GM23338 (cell line): ENCODE measurements around the gene MYO16. TPM values are rescaled to one million over a fixed set of nuclear protein-coding genes. Genes with fewer than 3 reads are reported as not detected.

Experiments used
- ATAC-seq: fragments of 200-7000 bp; cut with Tn5 transposase; 3 replicates; pipeline ENCODE4 v1.9.1; 2020
- DNase-seq: peaks from one replicate; pipeline ENCODE4 v3.0.0-alpha.2; 2015; ENCODE audit warnings: low spot score
- H2AFZ ChIP-seq: fragments of 200-600 bp; sonication (generic); 2 replicates; pipeline ENCODE4 v1.8.0; 2016; ENCODE audit warnings: antibody characterized with exemption, mild to moderate bottlenecking, moderate library complexity
- H3F3A ChIP-seq: fragments of 200-600 bp; sonication (generic); replicated peaks from 2 replicates; pipeline ENCODE4 v1.8.0; 2017; ENCODE audit warnings: antibody characterized with exemption, mixed run types, low read depth
- H3K27ac ChIP-seq: fragments of 200-600 bp; sonication (generic); 2 replicates; pipeline ENCODE4 v1.6.1; 2016; ENCODE audit warnings: low read depth
- H3K27me3 ChIP-seq: fragments of 200-600 bp; sonication (generic); 2 replicates; pipeline ENCODE4 v1.8.0; 2016; ENCODE audit warnings: mild to moderate bottlenecking, mixed run types, moderate library complexity; ENCODE audit not compliant: insufficient read depth
- H3K36me3 ChIP-seq: fragments of 200-600 bp; sonication (generic); 2 replicates; pipeline ENCODE4 v1.8.0; 2016; ENCODE audit warnings: mild to moderate bottlenecking; ENCODE audit not compliant: insufficient read depth
- H3K4me1 ChIP-seq: fragments of 200-600 bp; sonication (generic); 2 replicates; pipeline ENCODE4 v1.8.0; 2016; ENCODE audit warnings: mild to moderate bottlenecking, moderate library complexity; ENCODE audit not compliant: insufficient read depth
- H3K4me2 ChIP-seq: fragments of 200-600 bp; sonication (generic); 2 replicates; pipeline ENCODE4 v1.7.1; 2017; ENCODE audit warnings: mixed run types
- H3K4me3 ChIP-seq: fragments of 200-600 bp; sonication (generic); 2 replicates; pipeline ENCODE4 v1.6.1; 2016; ENCODE audit warnings: mixed run types
- H3K79me2 ChIP-seq: fragments of 200-600 bp; sonication (generic); replicated peaks from 2 replicates; pipeline ENCODE4 v1.8.0; 2017; ENCODE audit warnings: mild to moderate bottlenecking; ENCODE audit not compliant: insufficient read depth
- H3K9me2 ChIP-seq: fragments of 200-600 bp; sonication (generic); 2 replicates; pipeline ENCODE4 v1.8.0; 2017; ENCODE audit not compliant: insufficient read depth
- H4K20me1 ChIP-seq: fragments of 200-600 bp; sonication (generic); replicated peaks from 2 replicates; pipeline ENCODE4 v1.8.0; 2017; ENCODE audit warnings: mild to moderate bottlenecking; ENCODE audit not compliant: insufficient read depth
- H3K27ac Mint-ChIP-seq: 2 replicates; pipeline ENCODE4 v1.8.0; 2020; ENCODE audit warnings: inconsistent platforms, mild to moderate bottlenecking, moderate library complexity, mixed read lengths
- H3K27me3 Mint-ChIP-seq: 3 replicates; pipeline ENCODE4 v1.8.0; 2022; ENCODE audit warnings: low read depth, mild to moderate bottlenecking, moderate library complexity, mixed read lengths, inconsistent platforms; ENCODE audit not compliant: insufficient read depth, poor library complexity
- H3K36me3 Mint-ChIP-seq: 3 replicates; pipeline ENCODE4 v1.8.0; 2021; ENCODE audit warnings: low read depth, mild to moderate bottlenecking, inconsistent platforms, moderate library complexity, mixed read lengths
- H3K4me1 Mint-ChIP-seq: 3 replicates; pipeline ENCODE4 v1.8.0; 2020; ENCODE audit warnings: mild to moderate bottlenecking, inconsistent platforms, mixed read lengths
- H3K4me3 Mint-ChIP-seq: 3 replicates; pipeline ENCODE4 v1.8.0; 2021; ENCODE audit warnings: moderate library complexity, mild to moderate bottlenecking, inconsistent platforms, mixed read lengths
- H3K9me3 Mint-ChIP-seq: 3 replicates; pipeline ENCODE4 v1.8.0; 2020; ENCODE audit warnings: moderate library complexity, mild to moderate bottlenecking, inconsistent platforms, mixed read lengths
- CREB1 ChIP-seq: fragments of 250-450 bp; sonication (Bioruptor Pico); IDR thresholded peaks from 2 replicates; pipeline ENCODE4 v1.5.0; 2020; ENCODE audit warnings: low read depth, mild to moderate bottlenecking, moderate library complexity
- ETS1 ChIP-seq: IDR thresholded peaks from 2 replicates; pipeline ENCODE4 v1.6.1; 2016; ENCODE audit warnings: antibody characterized with exemption
- EZH2 ChIP-seq: fragments of 200-600 bp; sonication (generic); IDR thresholded peaks from one replicate; pipeline ENCODE4 v1.8.0; 2017; ENCODE audit warnings: antibody characterized with exemption, mild to moderate bottlenecking, low read depth; ENCODE audit not compliant: unreplicated experiment
- EZH2phosphoT487 ChIP-seq: fragments of 200-600 bp; sonication (generic); IDR thresholded peaks from one replicate; pipeline ENCODE4 v1.8.1; 2018; ENCODE audit warnings: antibody characterized with exemption; ENCODE audit not compliant: unreplicated experiment
- JUNB ChIP-seq: IDR thresholded peaks from one replicate; pipeline ENCODE4 v1.6.1; 2016; ENCODE audit warnings: antibody characterized with exemption; ENCODE audit not compliant: unreplicated experiment
- NANOG ChIP-seq: IDR thresholded peaks from 2 replicates; pipeline ENCODE4 v1.6.1; 2016; ENCODE audit warnings: antibody characterized with exemption, borderline replicate concordance
- POLR2AphosphoS5 ChIP-seq: IDR thresholded peaks from 2 replicates; pipeline ENCODE4 v1.6.1; 2016; ENCODE audit warnings: antibody characterized with exemption, low read depth
- REST ChIP-seq: IDR thresholded peaks from one replicate; pipeline ENCODE4 v1.6.1; 2018; ENCODE audit warnings: antibody characterized with exemption; ENCODE audit not compliant: unreplicated experiment
- STAT1 ChIP-seq: IDR thresholded peaks from one replicate; pipeline ENCODE4 v1.6.1; 2016; ENCODE audit warnings: antibody characterized with exemption; ENCODE audit not compliant: unreplicated experiment
- ZNF114 ChIP-seq: fragments of 250-450 bp; sonication (Bioruptor Pico); IDR thresholded peaks from 2 replicates; pipeline ENCODE4 v1.5.0; 2020; ENCODE audit warnings: mild to moderate bottlenecking, moderate library complexity
- ZNF331 ChIP-seq: fragments of 250-450 bp; sonication (Bioruptor Pico); IDR thresholded peaks from 2 replicates; pipeline ENCODE4 v1.5.0; 2020; ENCODE audit warnings: low read depth, mild to moderate bottlenecking, moderate library complexity
- ZNF462 ChIP-seq: fragments of 250-450 bp; sonication (Bioruptor Pico); IDR thresholded peaks from 2 replicates; pipeline ENCODE4 v1.5.0; 2020; ENCODE audit warnings: mild to moderate bottlenecking, moderate library complexity
- polyA plus RNA-seq: library from polyadenylated mRNA; unstranded; fragments of >200 nt; fragmentation: Nextera tagmentation; extraction: Ambion mirVana; gene quantifications from 2 replicates; pipeline ENCODE4 v1.2.1, GENCODE V29; 2016
- total RNA-seq: library from RNA; depleted of rRNA; stranded (reverse); fragments of >200 nt; shearing (Covaris generic); gene quantifications from 2 replicates; pipeline ENCODE4 v1.2.3, GENCODE V29; 2014
- TF ChIP-seq, protein P1 (sequence below), 2 experiments: fragments of 200-600 bp in 1 of 2; sonication (generic) in 1 of 2; conservative IDR thresholded peaks; 2 replicates each; pipeline versions ENCODE4 v1.5.1 to v1.6.1; 2016 to 2017; ENCODE audit warnings: antibody characterized with exemption in 2 of 2, low read depth in 2 of 2, mild to moderate bottlenecking in 2 of 2, moderate library complexity in 1 of 2

Gene MYO16
- total and polyA plus RNA-seq, 2 experiments from 2014 or later = 0.10 to 0.13 TPM

- no peak for TF ChIP-seq ZNF114 (CRISPR knock-in tag)
- TF ChIP-seq NANOG = no peak
- no peak for TF ChIP-seq JUNB
- TF ChIP-seq ZNF331 (CRISPR knock-in tag) = no peak
Measured at GRCh38 chr13:108967371-108967770, 338.0 kb downstream of the MYO16 start (continued).

GRCh38 chr13:108968566-108968965, 339.2 kb downstream of the MYO16 start:
- H3K9me2 ChIP-seq = no peaks in the 10 kb centered on the region
- H3K36me3 Mint-ChIP-seq = no peaks in the 10 kb centered on the region; the same call in 2 of the 3 replicates
- H3K27me3 Mint-ChIP-seq = peaks cover 3% of the 10 kb centered on the region
- H3F3A ChIP-seq = no peaks in the 10 kb centered on the region
- peaks cover 9% of the 10 kb centered on the region; the same call in 1 of the 3 replicates for H3K9me3 Mint-ChIP-seq
- H3K4me2 ChIP-seq = no peak overlapping the region
- DNase-seq (no peak), ATAC-seq (no peak)
- H3K27ac ChIP-seq = no peak overlapping the region
- H2AFZ ChIP-seq = no peak overlapping the region
- H3K79me2 ChIP-seq = no peaks in the 10 kb centered on the region
- no peaks in the 10 kb centered on the region for H3K4me1 Mint-ChIP-seq
- no peak overlapping the region for H3K4me3 Mint-ChIP-seq
- H3K36me3 ChIP-seq = no peaks in the 10 kb centered on the region
- no peak overlapping the region for H3K27ac Mint-ChIP-seq
- no peak for TF ChIP-seq ZNF462 (CRISPR knock-in tag)
- TF ChIP-seq ZNF114 (CRISPR knock-in tag) = no peak
- TF ChIP-seq ETS1 = no peak
- TF ChIP-seq POLR2AphosphoS5 = no peak
- no peak for TF ChIP-seq ZNF331 (CRISPR knock-in tag)
- no peak for TF ChIP-seq NANOG
- TF ChIP-seq, protein P1, sequence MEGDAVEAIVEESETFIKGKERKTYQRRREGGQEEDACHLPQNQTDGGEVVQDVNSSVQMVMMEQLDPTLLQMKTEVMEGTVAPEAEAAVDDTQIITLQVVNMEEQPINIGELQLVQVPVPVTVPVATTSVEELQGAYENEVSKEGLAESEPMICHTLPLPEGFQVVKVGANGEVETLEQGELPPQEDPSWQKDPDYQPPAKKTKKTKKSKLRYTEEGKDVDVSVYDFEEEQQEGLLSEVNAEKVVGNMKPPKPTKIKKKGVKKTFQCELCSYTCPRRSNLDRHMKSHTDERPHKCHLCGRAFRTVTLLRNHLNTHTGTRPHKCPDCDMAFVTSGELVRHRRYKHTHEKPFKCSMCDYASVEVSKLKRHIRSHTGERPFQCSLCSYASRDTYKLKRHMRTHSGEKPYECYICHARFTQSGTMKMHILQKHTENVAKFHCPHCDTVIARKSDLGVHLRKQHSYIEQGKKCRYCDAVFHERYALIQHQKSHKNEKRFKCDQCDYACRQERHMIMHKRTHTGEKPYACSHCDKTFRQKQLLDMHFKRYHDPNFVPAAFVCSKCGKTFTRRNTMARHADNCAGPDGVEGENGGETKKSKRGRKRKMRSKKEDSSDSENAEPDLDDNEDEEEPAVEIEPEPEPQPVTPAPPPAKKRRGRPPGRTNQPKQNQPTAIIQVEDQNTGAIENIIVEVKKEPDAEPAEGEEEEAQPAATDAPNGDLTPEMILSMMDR (conservative IDR thresholded peaks at IDR 0.05; ENCODE audit: low read depth in 2 of 2) = no peak
- TF ChIP-seq EZH2 = no peak
- TF ChIP-seq JUNB = no peak
- TF ChIP-seq REST = no peak
- TF ChIP-seq STAT1 = no peak
- no peak for TF ChIP-seq CREB1 (CRISPR knock-in tag)
- TF ChIP-seq EZH2phosphoT487 = no peak
- no peak overlapping the region for H3K4me3 ChIP-seq
- H4K20me1 ChIP-seq = no peaks in the 10 kb centered on the region
- H3K27me3 ChIP-seq = no peaks in the 10 kb centered on the region
- H3K4me1 ChIP-seq = no peaks in the 10 kb centered on the region
